GM12878 (cell line): ENCODE results near the gene SLC2A8.

Experiments
- BCL3 ChIP-seq: IDR thresholded peaks from 2 replicates; pipeline ENCODE4 v1.6.1; 2011; ENCODE audit warnings: borderline replicate concordance, low read depth, mild to moderate bottlenecking, moderate library complexity, low read length; ENCODE audit not compliant: insufficient read depth, poor library complexity, severe bottlenecking
- CEBPB ChIP-seq, 2 experiments: fragments of 150-350 bp in 1 of 2; IDR thresholded peaks; 2 replicates each; pipeline ENCODE4 v1.6.1; 2012 to 2014; ENCODE audit warnings: low read depth in 2 of 2, low read length in 2 of 2, borderline replicate concordance in 1 of 2, inconsistent platforms in 1 of 2
- CTCF ChIP-seq, 3 experiments: IDR thresholded peaks in 2 of 3; conservative IDR thresholded peaks in 1 of 3; 2 replicates each; pipeline ENCODE4 v1.5.1; 2011; ENCODE audit warnings: low read depth in 3 of 3, low read length in 3 of 3, mild to moderate bottlenecking in 3 of 3, control low read depth in 2 of 3, moderate library complexity in 2 of 3, inconsistent platforms in 1 of 3, mixed read lengths in 1 of 3; ENCODE audit not compliant: control insufficient read depth in 2 of 3, insufficient read depth in 1 of 3; ENCODE audit errors: extremely low read depth in 1 of 3
- EZH2 ChIP-seq: IDR thresholded peaks from 2 replicates; pipeline ENCODE4 v1.6.1; 2012; ENCODE audit warnings: low read depth, mild to moderate bottlenecking, control low read depth, inconsistent platforms, low read length, borderline replicate concordance; ENCODE audit not compliant: control insufficient read depth
- WRNIP1 ChIP-seq: IDR thresholded peaks from 2 replicates; pipeline ENCODE4 v1.6.1; 2011; ENCODE audit warnings: low read depth, low read length, improper control_type of control experiment, borderline replicate concordance
- ZNF687 ChIP-seq: fragments of 450-650 bp; IDR thresholded peaks from 2 replicates; pipeline ENCODE4 v1.6.1; 2017; ENCODE audit warnings: mild to moderate bottlenecking, moderate library complexity

- TF ChIP-seq CTCF (IDR thresholded peaks at IDR 0.05 in 2 of 3, conservative IDR thresholded peaks at IDR 0.05 in 1 of 3; ENCODE audit: control insufficient read depth in 2 of 3, extremely low read depth in 1 of 3, insufficient read depth in 1 of 3, low read depth in 3 of 3, low read length in 3 of 3) (no peak), EZH2 (no peak), ZNF687 (no peak), CEBPB (IDR thresholded peaks at IDR 0.05; ENCODE audit: borderline replicate concordance in 1 of 2, low read depth in 2 of 2, low read length in 2 of 2) (no peak), WRNIP1 (no peak), BCL3 (no peak)
Observed at GRCh38 chr9:127444921-127445850, 48.2 kb downstream of the SLC2A8 start.
